ENCODE measurements around the gene SCLY.

SCLY gene

GRCh38 chr2:238075397-238075796 lies 14.6 kb downstream of the SCLY start:
- no peak for DNase-seq

- peak; percentile 71 for DNase-seq
Observed at GRCh38 chr2:238077292-238077691, 16.5 kb downstream of the SCLY start.

- DNase-seq: no peak
Observed at GRCh38 chr2:238079874-238080327, 19.1 kb downstream of the SCLY start.

GRCh38 chr2:238080518-238080917 lies 19.7 kb downstream of the SCLY start:
- no peak for DNase-seq

GRCh38 chr2:238081150-238081549 lies 20.3 kb downstream of the SCLY start:
- DNase-seq: no peak

GRCh38 chr2:238081561-238081960 lies 20.8 kb downstream of the SCLY start:
- no peak for DNase-seq

GRCh38 chr2:238082151-238082550 lies 21.4 kb downstream of the SCLY start:
- DNase-seq: no peak

GRCh38 chr2:238082827-238083226 lies 22.0 kb downstream of the SCLY start:
- no peak for DNase-seq

GRCh38 chr2:238083919-238084318 lies 23.1 kb downstream of the SCLY start:
- DNase-seq: no peak

- no peak for DNase-seq
Observed at GRCh38 chr2:238084761-238085160, 24.0 kb downstream of the SCLY start.

GRCh38 chr2:238085899-238086298 lies 25.1 kb downstream of the SCLY start:
- DNase-seq: no peak

- DNase-seq: no peak
Observed at GRCh38 chr2:238087211-238087610, 26.4 kb downstream of the SCLY start.

GRCh38 chr2:238090887-238091286 lies 30.1 kb downstream of the SCLY start:
- no peak for DNase-seq

GRCh38 chr2:238091436-238092060 lies 30.7 kb downstream of the SCLY start:
- no peak for DNase-seq

- no peak for DNase-seq
Observed at GRCh38 chr2:238092486-238093035, 31.8 kb downstream of the SCLY start.

- DNase-seq: no peak
Observed at GRCh38 chr2:238093181-238094140, 32.7 kb downstream of the SCLY start.

- DNase-seq: no peak
Observed at GRCh38 chr2:238094438-238095022, 33.7 kb downstream of the SCLY start.

- DNase-seq: no peak
Observed at GRCh38 chr2:238095143-238095542, 34.3 kb downstream of the SCLY start.

GRCh38 chr2:238096311-238097011 lies 35.7 kb downstream of the SCLY start:
- DNase-seq: no peak

GRCh38 chr2:238097201-238097987 lies 36.6 kb downstream of the SCLY start:
- DNase-seq: no peak

Measured in fibroblast of skin of abdomen (primary cell).